Activated B cell treated with CpG ODN at 0.5 μM for 24 hours (primary cell): ENCODE results near the gene SAMD4A. TPM values are rescaled to one million over a fixed set of nuclear protein-coding genes. Genes with fewer than 3 reads are reported as not detected.

Experiments
- ATAC-seq: fragments of 200-7000 bp; cut with Tn5 transposase; one replicate; pipeline ENCODE4 v1.10.0; 2021; ENCODE audit warnings: low read depth, mild to moderate bottlenecking, moderate library complexity
- CTCF ChIA-PET: fragments of 350-600 bp; sonication (Branson Sonifier 250); formaldehyde crosslinking; loops from one replicate; lab custom pipeline; 2021; ENCODE audit warnings: antibody characterized with exemption; lab: Charles Lee
- POLR2A ChIA-PET: fragments of 350-600 bp; sonication (Branson Sonifier 250); formaldehyde crosslinking; loops from one replicate; lab custom pipeline; 2021; ENCODE audit warnings: antibody characterized with exemption; lab: Charles Lee
- DNase-seq: peaks from one replicate; pipeline ENCODE4 v3.0.0; 2022
- H3K27ac Mint-ChIP-seq: one replicate; pipeline ENCODE4 v1.8.0; 2020; ENCODE audit warnings: mixed read lengths
- H3K27me3 Mint-ChIP-seq: one replicate; pipeline ENCODE4 v1.8.0; 2021; ENCODE audit warnings: mixed read lengths
- H3K36me3 Mint-ChIP-seq: one replicate; pipeline ENCODE4 v1.8.0; 2021; ENCODE audit warnings: low read depth, mixed read lengths
- H3K4me1 Mint-ChIP-seq: one replicate; pipeline ENCODE4 v1.8.0; 2021; ENCODE audit warnings: mixed read lengths
- H3K4me3 Mint-ChIP-seq: one replicate; pipeline ENCODE4 v1.8.0; 2020; ENCODE audit warnings: mild to moderate bottlenecking, mixed read lengths
- H3K9me3 Mint-ChIP-seq: one replicate; pipeline ENCODE4 v1.8.0; 2020; ENCODE audit warnings: mixed read lengths
- intact Hi-C: fragments of 100-400 bp; cut with micrococcal nuclease; formaldehyde crosslinking; loops from one replicate; pipeline ENCODE4 v1.15.1; 2024
- total RNA-seq: library from RNA; stranded (reverse); gene quantifications from 2 replicates; pipeline ENCODE4 v1.2.3, GENCODE V29; 2022
- TF ChIP-seq, protein P1 (sequence below): fragments of 200-600 bp; IDR thresholded peaks from one replicate; pipeline ENCODE4 v1.8.0; 2022; ENCODE audit warnings: antibody characterized with exemption, mild to moderate bottlenecking

Gene SAMD4A
- total RNA-seq, 1 donor from 2014 or later = 8.7 TPM

DNA sequence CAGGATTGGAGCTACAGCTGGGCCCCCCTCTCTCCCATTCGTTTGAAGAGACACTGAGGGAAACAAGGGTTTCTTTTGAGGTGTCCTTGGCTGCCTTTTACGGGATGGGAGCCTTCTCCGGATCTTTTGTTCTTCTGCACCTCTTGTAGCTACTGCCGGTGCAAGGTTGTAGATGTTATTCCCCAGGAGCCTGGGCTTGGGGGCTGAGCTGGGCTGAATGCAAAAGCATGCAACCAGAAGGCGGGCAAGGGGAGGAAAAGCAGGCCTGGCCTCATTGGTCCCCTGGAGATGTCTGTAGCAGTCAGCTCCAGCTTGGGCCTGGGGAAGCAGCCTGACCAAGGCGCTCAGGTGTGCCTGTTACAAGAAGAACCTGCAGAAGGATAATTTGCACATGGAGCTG is 225.4 kb downstream of the SAMD4A start:
- intact Hi-C loops = no loop called here
- POLR2A ChIA-PET = interaction anchor here (0.9 kb wide), 1 partner anchor 10 kb away, joined by 3 read pairs; no protein-coding TSS in a partner anchor
- H3K9me3 Mint-ChIP-seq = no peaks in the 10 kb centered on the region
- no peak overlapping the region for H3K27ac Mint-ChIP-seq
- no peak overlapping the region for H3K4me3 Mint-ChIP-seq
- DNase-seq (no peak), ATAC-seq (no peak)
- TF ChIP-seq, protein P1, sequence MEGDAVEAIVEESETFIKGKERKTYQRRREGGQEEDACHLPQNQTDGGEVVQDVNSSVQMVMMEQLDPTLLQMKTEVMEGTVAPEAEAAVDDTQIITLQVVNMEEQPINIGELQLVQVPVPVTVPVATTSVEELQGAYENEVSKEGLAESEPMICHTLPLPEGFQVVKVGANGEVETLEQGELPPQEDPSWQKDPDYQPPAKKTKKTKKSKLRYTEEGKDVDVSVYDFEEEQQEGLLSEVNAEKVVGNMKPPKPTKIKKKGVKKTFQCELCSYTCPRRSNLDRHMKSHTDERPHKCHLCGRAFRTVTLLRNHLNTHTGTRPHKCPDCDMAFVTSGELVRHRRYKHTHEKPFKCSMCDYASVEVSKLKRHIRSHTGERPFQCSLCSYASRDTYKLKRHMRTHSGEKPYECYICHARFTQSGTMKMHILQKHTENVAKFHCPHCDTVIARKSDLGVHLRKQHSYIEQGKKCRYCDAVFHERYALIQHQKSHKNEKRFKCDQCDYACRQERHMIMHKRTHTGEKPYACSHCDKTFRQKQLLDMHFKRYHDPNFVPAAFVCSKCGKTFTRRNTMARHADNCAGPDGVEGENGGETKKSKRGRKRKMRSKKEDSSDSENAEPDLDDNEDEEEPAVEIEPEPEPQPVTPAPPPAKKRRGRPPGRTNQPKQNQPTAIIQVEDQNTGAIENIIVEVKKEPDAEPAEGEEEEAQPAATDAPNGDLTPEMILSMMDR = no peak
- H3K36me3 Mint-ChIP-seq = peaks cover 28% of the 10 kb centered on the region
- no peaks in the 10 kb centered on the region for H3K4me1 Mint-ChIP-seq
- H3K27me3 Mint-ChIP-seq = no peaks in the 10 kb centered on the region
- CTCF ChIA-PET = interaction anchor here (0.6 to 1.2 kb wide), 3 partner anchors 10 to 617 kb away, joined by 3 to 5 read pairs (median 3); no protein-coding TSS in a partner anchor

DNA sequence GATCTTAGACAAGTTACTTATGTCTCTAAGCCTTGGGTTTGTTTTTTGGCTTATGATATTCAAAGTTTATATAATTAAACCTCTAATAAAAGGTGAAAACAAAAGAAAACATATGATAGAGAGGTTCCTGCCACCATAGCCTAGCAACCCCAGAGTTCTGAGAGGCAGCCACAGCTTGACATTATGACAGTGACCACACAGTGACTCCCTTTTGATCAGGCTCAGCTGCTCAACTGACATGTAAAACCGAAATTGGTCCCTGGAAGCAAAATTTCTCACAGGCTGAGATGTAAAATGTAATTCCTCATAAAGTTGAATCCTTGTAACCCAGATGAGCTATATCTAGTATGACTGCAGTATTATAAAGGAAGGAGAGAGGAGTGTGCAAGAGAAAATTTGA is 227.2 kb downstream of the SAMD4A start:
- ATAC-seq (no peak), DNase-seq (no peak)
- Mint-ChIP-seq H3K27me3 (no peaks in the 10 kb centered on the region), H3K9me3 (no peaks in the 10 kb centered on the region), H3K27ac (no peak overlapping the region), H3K36me3 (peaks cover 11% of the 10 kb centered on the region), H3K4me3 (no peak overlapping the region), H3K4me1 (no peaks in the 10 kb centered on the region)
- ChIA-PET POLR2A (no interaction called here), CTCF (interaction anchor here (1.1 to 2.1 kb wide), 2 partner anchors 11 to 20 kb away, joined by 4 to 10 read pairs; no protein-coding TSS in a partner anchor)
- intact Hi-C loops = no loop called here
- TF ChIP-seq, protein P1 = no peak

DNA sequence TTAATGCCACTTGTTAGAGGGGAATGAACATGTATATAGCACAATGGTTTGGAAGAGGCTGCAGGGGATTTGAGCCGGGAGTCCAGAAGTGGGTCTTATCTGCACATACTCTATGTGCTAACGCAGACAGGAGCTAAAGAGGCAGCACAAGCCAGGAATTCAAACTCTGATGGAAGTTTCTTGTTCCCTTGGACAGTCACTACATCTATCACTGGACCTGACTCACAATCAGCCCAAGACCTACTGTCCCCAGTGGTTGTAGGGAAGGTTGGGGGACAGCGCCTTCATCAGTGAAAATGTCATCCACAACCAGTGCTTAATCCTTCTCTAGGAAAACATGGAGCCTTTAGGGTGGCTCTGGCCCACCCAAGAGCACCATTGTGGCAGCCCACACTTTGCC is 227.9 kb downstream of the SAMD4A start:
- CTCF ChIA-PET = interaction anchor here (2.1 kb wide), 1 partner anchor 11 kb away, joined by 10 read pairs; no protein-coding TSS in a partner anchor
- POLR2A ChIA-PET = no interaction called here
- ATAC-seq (no peak), DNase-seq (no peak)
- Mint-ChIP-seq H3K4me3 (no peak overlapping the region), H3K9me3 (no peaks in the 10 kb centered on the region), H3K27me3 (peaks cover under 1% of the 10 kb centered on the region), H3K4me1 (no peaks in the 10 kb centered on the region), H3K36me3 (peaks cover 7% of the 10 kb centered on the region), H3K27ac (no peak overlapping the region)
- intact Hi-C loops = no loop called here
- TF ChIP-seq, protein P1 = no peak

DNA sequence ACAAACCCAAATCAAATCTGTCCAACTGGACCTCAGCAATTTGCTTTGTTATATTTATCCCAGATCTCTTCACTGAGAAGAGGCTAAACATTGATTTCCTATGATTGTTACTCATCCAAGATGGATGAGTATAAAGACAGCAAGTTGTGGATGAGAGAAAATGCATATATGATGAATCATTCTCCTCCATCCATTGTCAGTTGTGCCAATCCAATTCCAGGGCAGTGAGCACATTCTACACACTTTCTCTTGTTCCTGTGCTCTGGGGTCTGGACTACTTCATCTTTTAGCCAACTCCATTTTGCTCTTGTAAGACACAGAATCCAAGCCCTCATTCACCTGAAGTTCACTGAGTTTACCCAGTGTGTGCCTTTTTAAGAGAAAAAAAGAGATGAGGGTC is 230.0 kb downstream of the SAMD4A start:
- H3K4me3 Mint-ChIP-seq = no peak overlapping the region
- H3K4me1 Mint-ChIP-seq = no peaks in the 10 kb centered on the region
- CTCF ChIA-PET = no interaction called here
- no peak for DNase-seq
- H3K9me3 Mint-ChIP-seq = peaks cover 5% of the 10 kb centered on the region
- intact Hi-C loops = no loop called here
- TF ChIP-seq, protein P1 = no peak
- no peak overlapping the region for H3K27ac Mint-ChIP-seq
- ATAC-seq = no peak
- POLR2A ChIA-PET = no interaction called here
- no peaks in the 10 kb centered on the region for H3K36me3 Mint-ChIP-seq
- peaks cover 13% of the 10 kb centered on the region for H3K27me3 Mint-ChIP-seq

DNA sequence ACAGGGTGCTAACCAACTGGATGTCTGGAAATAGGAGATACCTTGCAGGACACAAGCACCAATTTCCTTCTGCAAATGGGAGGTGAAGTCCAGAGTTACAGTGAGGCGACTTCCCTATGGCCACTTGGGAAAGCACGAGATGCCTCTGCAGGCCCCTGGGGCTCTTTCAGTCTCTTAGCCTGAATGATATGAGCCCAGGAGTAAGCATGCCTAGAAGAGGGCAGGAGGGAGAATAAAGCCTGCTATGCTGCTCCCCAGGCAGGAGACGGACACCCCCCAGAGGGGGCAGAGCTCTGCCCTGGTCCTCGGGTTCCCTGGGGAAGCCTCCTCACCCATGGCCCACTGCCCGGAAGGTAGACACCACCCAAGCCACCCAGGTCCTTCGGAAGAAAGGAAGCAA is 230.6 kb downstream of the SAMD4A start:
- H3K4me1 Mint-ChIP-seq = no peaks in the 10 kb centered on the region
- CTCF ChIA-PET = no interaction called here
- no peaks in the 10 kb centered on the region for H3K36me3 Mint-ChIP-seq
- TF ChIP-seq, protein P1 = no peak
- no peak overlapping the region for H3K27ac Mint-ChIP-seq
- POLR2A ChIA-PET = no interaction called here
- DNase-seq (no peak), ATAC-seq (no peak)
- H3K27me3 Mint-ChIP-seq = peaks cover 13% of the 10 kb centered on the region
- peaks cover 5% of the 10 kb centered on the region for H3K9me3 Mint-ChIP-seq
- intact Hi-C loops = no loop called here
- no peak overlapping the region for H3K4me3 Mint-ChIP-seq
